ENCODE measurements around the gene BICC1.

DNA sequence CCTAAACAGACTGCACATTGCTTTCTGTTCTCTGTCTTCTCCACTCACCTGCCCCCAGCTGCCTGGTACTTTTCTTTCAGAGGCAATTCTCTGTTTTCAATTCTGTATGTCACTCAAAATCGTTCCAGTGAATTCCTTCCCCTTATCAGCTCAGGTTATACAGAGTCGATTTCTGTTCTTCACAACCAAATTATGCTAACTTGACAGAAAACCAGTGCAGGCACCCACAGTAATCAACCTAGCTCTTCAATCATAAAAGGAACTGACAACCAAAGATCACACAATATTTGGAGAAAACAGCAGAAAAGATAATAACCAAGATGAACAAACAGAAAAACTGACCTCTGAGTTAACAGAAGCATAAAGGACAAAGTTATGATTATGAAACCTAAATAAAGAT lies 360.5 kb downstream of the BICC1 start:
- TF ChIP-seq, protein P1, sequence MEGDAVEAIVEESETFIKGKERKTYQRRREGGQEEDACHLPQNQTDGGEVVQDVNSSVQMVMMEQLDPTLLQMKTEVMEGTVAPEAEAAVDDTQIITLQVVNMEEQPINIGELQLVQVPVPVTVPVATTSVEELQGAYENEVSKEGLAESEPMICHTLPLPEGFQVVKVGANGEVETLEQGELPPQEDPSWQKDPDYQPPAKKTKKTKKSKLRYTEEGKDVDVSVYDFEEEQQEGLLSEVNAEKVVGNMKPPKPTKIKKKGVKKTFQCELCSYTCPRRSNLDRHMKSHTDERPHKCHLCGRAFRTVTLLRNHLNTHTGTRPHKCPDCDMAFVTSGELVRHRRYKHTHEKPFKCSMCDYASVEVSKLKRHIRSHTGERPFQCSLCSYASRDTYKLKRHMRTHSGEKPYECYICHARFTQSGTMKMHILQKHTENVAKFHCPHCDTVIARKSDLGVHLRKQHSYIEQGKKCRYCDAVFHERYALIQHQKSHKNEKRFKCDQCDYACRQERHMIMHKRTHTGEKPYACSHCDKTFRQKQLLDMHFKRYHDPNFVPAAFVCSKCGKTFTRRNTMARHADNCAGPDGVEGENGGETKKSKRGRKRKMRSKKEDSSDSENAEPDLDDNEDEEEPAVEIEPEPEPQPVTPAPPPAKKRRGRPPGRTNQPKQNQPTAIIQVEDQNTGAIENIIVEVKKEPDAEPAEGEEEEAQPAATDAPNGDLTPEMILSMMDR (IDR thresholded peaks at IDR 0.05), result no peak
- no peak for TF ChIP-seq POLR2AphosphoS5 (IDR thresholded peaks at IDR 0.05)
- TF ChIP-seq EP300 (IDR thresholded peaks at IDR 0.05), result no peak
- TF ChIP-seq POLR2A (IDR thresholded peaks at IDR 0.05), result no peak
